Neural cell (in vitro differentiated cells): Measurements from ENCODE around the gene RHOT1. TPM values are rescaled to one million over a fixed set of nuclear protein-coding genes. Genes with fewer than 3 reads are reported as not detected.
A peak's percentile ranks its signal among the peaks of the same experiment; 100 is the strongest.
"Not testable (repeated sequence)": the region's sequence is repeated elsewhere in the genome, so short reads cannot be mapped to it uniquely, and the experiment has no call there.

Experiments used
- H2AFZ ChIP-seq: fragments of 200-600, 300-800 bp; sonication (generic), shearing (Covaris generic); 2 replicates; pipeline ENCODE4 v1.6.0; 2014; ENCODE audit warnings: low read depth, mild to moderate bottlenecking, antibody characterized with exemption, low read length, moderate library complexity
- H3F3A ChIP-seq: fragments of 200-600 bp; shearing (Covaris generic); 2 replicates; pipeline ENCODE4 v1.6.1; 2016; ENCODE audit warnings: mild to moderate bottlenecking, moderate library complexity, mixed read lengths, antibody characterized with exemption, low read length; ENCODE audit not compliant: insufficient read depth, poor library complexity, severe bottlenecking
- H3K27ac ChIP-seq: fragments of 200-600, 300-800 bp; sonication (generic), shearing (Covaris generic); 2 replicates; pipeline ENCODE4 v1.5.1; 2014; ENCODE audit warnings: mild to moderate bottlenecking, low read length, moderate library complexity
- H3K27me3 ChIP-seq: fragments of 300-800, 200-600 bp; sonication (generic), shearing (Covaris generic); 2 replicates; pipeline ENCODE4 v1.6.0; 2014; ENCODE audit warnings: mild to moderate bottlenecking, low read depth, low read length, moderate library complexity; ENCODE audit not compliant: insufficient read depth
- H3K36me3 ChIP-seq: fragments of 300-800, 200-600 bp; sonication (generic), shearing (Covaris generic); 2 replicates; pipeline ENCODE4 v1.5.1; 2014; ENCODE audit warnings: mild to moderate bottlenecking, antibody characterized with exemption, low read length, moderate library complexity; ENCODE audit not compliant: insufficient read depth
- H3K4me2 ChIP-seq: fragments of 300-800, 200-600 bp; sonication (generic), shearing (Covaris generic); 2 replicates; pipeline ENCODE4 v1.6.0; 2014; ENCODE audit warnings: mild to moderate bottlenecking, low read length
- H3K4me3 ChIP-seq: fragments of 300-800, 200-600 bp; sonication (generic), shearing (Covaris generic); 2 replicates; pipeline ENCODE4 v1.5.1; 2014; ENCODE audit warnings: mild to moderate bottlenecking, low read length, moderate library complexity
- H3K79me2 ChIP-seq: fragments of 200-600 bp; shearing (Covaris generic); replicated peaks from 2 replicates; pipeline ENCODE4 v1.6.0; 2014; ENCODE audit warnings: mild to moderate bottlenecking, low read length, moderate library complexity; ENCODE audit not compliant: insufficient read depth
- H3K9ac ChIP-seq: fragments of 300-800, 200-600 bp; sonication (generic), shearing (Covaris generic); 2 replicates; pipeline ENCODE4 v1.6.1; 2016; ENCODE audit warnings: mild to moderate bottlenecking, low read length, mixed read lengths
- H3K9me2 ChIP-seq: fragments of 200-600 bp; shearing (Covaris generic); 2 replicates; pipeline ENCODE4 v1.6.1; 2016; ENCODE audit warnings: mild to moderate bottlenecking, low read length, mixed read lengths; ENCODE audit not compliant: insufficient read depth
- H3K9me3 ChIP-seq: fragments of 200-600, 300-800 bp; sonication (generic), shearing (Covaris generic); 2 replicates; pipeline ENCODE4 v1.6.1; 2016; ENCODE audit warnings: mild to moderate bottlenecking, mixed run types, low read length, moderate library complexity, mixed read lengths
- H4K20me1 ChIP-seq: fragments of 200-600 bp; shearing (Covaris generic); 2 replicates; pipeline ENCODE4 v1.6.1; 2016; ENCODE audit warnings: mild to moderate bottlenecking, mixed run types; ENCODE audit not compliant: insufficient read depth
- CTCF ChIP-seq: fragments of 450-650 bp; IDR thresholded peaks from 2 replicates; pipeline ENCODE4 v1.5.1; 2014; ENCODE audit warnings: antibody characterized with exemption, mild to moderate bottlenecking, moderate library complexity; ENCODE audit not compliant: poor library complexity, severe bottlenecking
- EP300 ChIP-seq: fragments of 450-650 bp; conservative IDR thresholded peaks from 2 replicates; pipeline ENCODE4 v1.6.1; 2014; ENCODE audit warnings: antibody characterized with exemption, mild to moderate bottlenecking, moderate library complexity; ENCODE audit not compliant: poor library complexity, severe bottlenecking
- EZH2 ChIP-seq: fragments of 200-600, 300-800 bp; shearing (Covaris generic), sonication (generic); IDR thresholded peaks from 2 replicates; pipeline ENCODE4 v1.6.1; 2014; ENCODE audit warnings: antibody characterized with exemption, low read length, borderline replicate concordance, mild to moderate bottlenecking; ENCODE audit not compliant: insufficient read depth, poor library complexity, severe bottlenecking
- MXI1 ChIP-seq: fragments of 450-650 bp; conservative IDR thresholded peaks from 2 replicates; pipeline ENCODE4 v1.6.1; 2014; ENCODE audit warnings: antibody characterized with exemption, mild to moderate bottlenecking; ENCODE audit not compliant: poor library complexity, severe bottlenecking
- POLR2AphosphoS5 ChIP-seq: IDR thresholded peaks from 2 replicates; pipeline ENCODE4 v1.6.1; 2012
- RAD21 ChIP-seq: fragments of 450-650 bp; conservative IDR thresholded peaks from 2 replicates; pipeline ENCODE4 v1.6.1; 2014; ENCODE audit warnings: antibody characterized with exemption, mild to moderate bottlenecking, moderate library complexity
- SMC3 ChIP-seq: fragments of 450-650 bp; conservative IDR thresholded peaks from 2 replicates; pipeline ENCODE4 v1.6.1; 2014; ENCODE audit warnings: antibody characterized with exemption, mild to moderate bottlenecking, moderate library complexity; ENCODE audit not compliant: poor library complexity
- TAF1 ChIP-seq: IDR thresholded peaks from 2 replicates; pipeline ENCODE4 v1.6.1; 2012; ENCODE audit warnings: low read depth
- polyA plus RNA-seq: library from polyadenylated mRNA; depleted of rRNA; stranded (reverse); fragments of >200 nt; gene quantifications from 2 replicates; pipeline ENCODE4 v1.2.3, GENCODE V29; 2014
- TF ChIP-seq, protein P1 (sequence below): IDR thresholded peaks from 2 replicates; pipeline ENCODE4 v1.6.1; 2012; ENCODE audit warnings: borderline replicate concordance

Gene RHOT1
- polyA plus RNA-seq, 1 donor from 2014 or later: 99.1 TPM

- H3K36me3 ChIP-seq: no peaks in the 10 kb centered on the region
- no peak for TF ChIP-seq POLR2AphosphoS5
- TF ChIP-seq MXI1: no peak
- TF ChIP-seq TAF1: no peak
- no peak for TF ChIP-seq EZH2
- no peak for TF ChIP-seq SMC3
- TF ChIP-seq EP300: no peak
- TF ChIP-seq RAD21: no peak
- TF ChIP-seq CTCF: no peak
- TF ChIP-seq, protein P1, sequence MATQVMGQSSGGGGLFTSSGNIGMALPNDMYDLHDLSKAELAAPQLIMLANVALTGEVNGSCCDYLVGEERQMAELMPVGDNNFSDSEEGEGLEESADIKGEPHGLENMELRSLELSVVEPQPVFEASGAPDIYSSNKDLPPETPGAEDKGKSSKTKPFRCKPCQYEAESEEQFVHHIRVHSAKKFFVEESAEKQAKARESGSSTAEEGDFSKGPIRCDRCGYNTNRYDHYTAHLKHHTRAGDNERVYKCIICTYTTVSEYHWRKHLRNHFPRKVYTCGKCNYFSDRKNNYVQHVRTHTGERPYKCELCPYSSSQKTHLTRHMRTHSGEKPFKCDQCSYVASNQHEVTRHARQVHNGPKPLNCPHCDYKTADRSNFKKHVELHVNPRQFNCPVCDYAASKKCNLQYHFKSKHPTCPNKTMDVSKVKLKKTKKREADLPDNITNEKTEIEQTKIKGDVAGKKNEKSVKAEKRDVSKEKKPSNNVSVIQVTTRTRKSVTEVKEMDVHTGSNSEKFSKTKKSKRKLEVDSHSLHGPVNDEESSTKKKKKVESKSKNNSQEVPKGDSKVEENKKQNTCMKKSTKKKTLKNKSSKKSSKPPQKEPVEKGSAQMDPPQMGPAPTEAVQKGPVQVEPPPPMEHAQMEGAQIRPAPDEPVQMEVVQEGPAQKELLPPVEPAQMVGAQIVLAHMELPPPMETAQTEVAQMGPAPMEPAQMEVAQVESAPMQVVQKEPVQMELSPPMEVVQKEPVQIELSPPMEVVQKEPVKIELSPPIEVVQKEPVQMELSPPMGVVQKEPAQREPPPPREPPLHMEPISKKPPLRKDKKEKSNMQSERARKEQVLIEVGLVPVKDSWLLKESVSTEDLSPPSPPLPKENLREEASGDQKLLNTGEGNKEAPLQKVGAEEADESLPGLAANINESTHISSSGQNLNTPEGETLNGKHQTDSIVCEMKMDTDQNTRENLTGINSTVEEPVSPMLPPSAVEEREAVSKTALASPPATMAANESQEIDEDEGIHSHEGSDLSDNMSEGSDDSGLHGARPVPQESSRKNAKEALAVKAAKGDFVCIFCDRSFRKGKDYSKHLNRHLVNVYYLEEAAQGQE: no peak
- H3K4me3 ChIP-seq: peak overlapping the region; percentile 69
- no peaks in the 10 kb centered on the region for H3K27me3 ChIP-seq
- no peak overlapping the region for H3K27ac ChIP-seq
- no peak overlapping the region for H2AFZ ChIP-seq
- H3K9me3 ChIP-seq: no peaks in the 10 kb centered on the region
- no peaks in the 10 kb centered on the region for H3K79me2 ChIP-seq
- no peaks in the 10 kb centered on the region for H3K9me2 ChIP-seq
- H3K4me2 ChIP-seq: no peak overlapping the region
- H3K9ac ChIP-seq: peak overlapping the region; percentile 53
- no peaks in the 10 kb centered on the region for H3F3A ChIP-seq
- no peaks in the 10 kb centered on the region for H4K20me1 ChIP-seq
Observed at GRCh38 chr17:32126746-32127145, 15.6 kb upstream of the RHOT1 start.

- Histone ChIP-seq H3K27ac (peak overlapping the region; percentile 28), H3K27me3 (no peaks in the 10 kb centered on the region), H3K4me3 (peak overlapping the region; percentile 69), H3K79me2 (no peaks in the 10 kb centered on the region), H2AFZ (peak overlapping the region; percentile 83), H3K9me3 (no peaks in the 10 kb centered on the region), H3K4me2 (peak overlapping the region; percentile 19), H3K9ac (peak overlapping the region; percentile 53), H3K9me2 (no peaks in the 10 kb centered on the region), H3K36me3 (no peaks in the 10 kb centered on the region), H4K20me1 (no peaks in the 10 kb centered on the region), H3F3A (no peaks in the 10 kb centered on the region)
- no peak for TF ChIP-seq EP300
- TF ChIP-seq SMC3: peak; percentile 22
- TF ChIP-seq CTCF: no peak
- peak; percentile 8 for TF ChIP-seq POLR2AphosphoS5
- no peak for TF ChIP-seq RAD21
Observed at GRCh38 chr17:32127158-32127897, 15.0 kb upstream of the RHOT1 start.

GRCh38 chr17:32128470-32128869, 13.8 kb upstream of the RHOT1 start:
- H3F3A ChIP-seq, H3K27ac ChIP-seq, H3K9me2 ChIP-seq, H3K9ac ChIP-seq, H3K4me2 ChIP-seq, H3K36me3 ChIP-seq, H3K9me3 ChIP-seq, H4K20me1 ChIP-seq, H3K27me3 ChIP-seq, H2AFZ ChIP-seq, H3K4me3 ChIP-seq, H3K79me2 ChIP-seq: not testable (repeated sequence)
